ENCODE results near the gene XRN1.

- TF ChIP-seq EZH2 (IDR thresholded peaks at IDR 0.05; ENCODE audit: low read depth): no peak
- TF ChIP-seq CTCF (conservative IDR thresholded peaks at IDR 0.05): no peak
Observed at GRCh38 chr3:142268426-142268825, 179.4 kb downstream of the XRN1 start.

All from PC-9 (cell line).